ENCODE data around the gene ITCH. TPM values are rescaled to one million over a fixed set of nuclear protein-coding genes. Genes with fewer than 3 reads are reported as not detected.
A peak's percentile ranks its signal among the peaks of the same experiment; 100 is the strongest.

ITCH gene
- total RNA-seq, 1 donor from 2014 or later, result 93.2 TPM

- peaks cover 19% of the 10 kb centered on the region for H3K36me3 ChIP-seq (ENCODE audit: control insufficient read depth, insufficient read depth, low read length)
- H3K27me3 ChIP-seq (ENCODE audit: control insufficient read depth, insufficient read depth, low read length), result no peaks in the 10 kb centered on the region
- no peak overlapping the region for H3K4me3 ChIP-seq (ENCODE audit: low read depth, low read length)
- no peak for TF ChIP-seq CTCF (IDR thresholded peaks at IDR 0.05; ENCODE audit: insufficient read depth, low read length, severe bottlenecking)
- no peak for FAIRE-seq
- DNase-seq (ENCODE audit: low read depth), result no peak
Measured at GRCh38 chr20:34525342-34525708, 162.3 kb downstream of the ITCH start.

- DNase-seq (ENCODE audit: low read depth) (peak; percentile 100), FAIRE-seq (peak; percentile 89)
Measured at GRCh38 chr20:34525709-34526416, 162.8 kb downstream of the ITCH start.

GRCh38 chr20:34526466-34526865 is 163.4 kb downstream of the ITCH start:
- DNase-seq (ENCODE audit: low read depth) (peak; percentile 31), FAIRE-seq (no peak)
- Histone ChIP-seq H3K36me3 (ENCODE audit: control insufficient read depth, insufficient read depth, low read length) (peaks cover 18% of the 10 kb centered on the region), H3K4me3 (ENCODE audit: low read depth, low read length) (no peak overlapping the region), H3K27me3 (ENCODE audit: control insufficient read depth, insufficient read depth, low read length) (no peaks in the 10 kb centered on the region)
- TF ChIP-seq CTCF (IDR thresholded peaks at IDR 0.05; ENCODE audit: insufficient read depth, low read length, severe bottlenecking), result no peak

More at GRCh38 chr20:34525709-34526416, 162.8 kb downstream of the ITCH start:
- H3K4me3 ChIP-seq (ENCODE audit: low read depth, low read length), result no peak overlapping the region
- H3K36me3 ChIP-seq (ENCODE audit: control insufficient read depth, insufficient read depth, low read length), result peaks cover 19% of the 10 kb centered on the region
- H3K27me3 ChIP-seq (ENCODE audit: control insufficient read depth, insufficient read depth, low read length), result no peaks in the 10 kb centered on the region
- no peak for TF ChIP-seq CTCF (IDR thresholded peaks at IDR 0.05; ENCODE audit: insufficient read depth, low read length, severe bottlenecking)

- H3K36me3 ChIP-seq (ENCODE audit: control insufficient read depth, insufficient read depth, low read length), result peaks cover 19% of the 10 kb centered on the region
- H3K27me3 ChIP-seq (ENCODE audit: control insufficient read depth, insufficient read depth, low read length), result no peaks in the 10 kb centered on the region
- TF ChIP-seq CTCF (IDR thresholded peaks at IDR 0.05; ENCODE audit: insufficient read depth, low read length, severe bottlenecking), result no peak
- DNase-seq (ENCODE audit: low read depth) (no peak), FAIRE-seq (no peak)
- no peak overlapping the region for H3K4me3 ChIP-seq (ENCODE audit: low read depth, low read length)
Measured at GRCh38 chr20:34527016-34527415, 163.9 kb downstream of the ITCH start.

- Histone ChIP-seq H3K4me3 (ENCODE audit: low read depth, low read length) (no peak overlapping the region), H3K36me3 (ENCODE audit: control insufficient read depth, insufficient read depth, low read length) (peaks cover 23% of the 10 kb centered on the region), H3K27me3 (ENCODE audit: control insufficient read depth, insufficient read depth, low read length) (no peaks in the 10 kb centered on the region)
- FAIRE-seq (no peak), DNase-seq (ENCODE audit: low read depth) (no peak)
- TF ChIP-seq CTCF (IDR thresholded peaks at IDR 0.05; ENCODE audit: insufficient read depth, low read length, severe bottlenecking), result no peak
Measured at GRCh38 chr20:34528921-34529297, 165.8 kb downstream of the ITCH start.

GRCh38 chr20:34529742-34530141 is 166.7 kb downstream of the ITCH start:
- no peak overlapping the region for H3K4me3 ChIP-seq (ENCODE audit: low read depth, low read length)
- DNase-seq (ENCODE audit: low read depth), result no peak
- no peak for FAIRE-seq
- peaks cover 30% of the 10 kb centered on the region for H3K36me3 ChIP-seq (ENCODE audit: control insufficient read depth, insufficient read depth, low read length)
- no peak for TF ChIP-seq CTCF (IDR thresholded peaks at IDR 0.05; ENCODE audit: insufficient read depth, low read length, severe bottlenecking)
- H3K27me3 ChIP-seq (ENCODE audit: control insufficient read depth, insufficient read depth, low read length), result no peaks in the 10 kb centered on the region
